AG08396 (cell line): ENCODE measurements around the gene ADAMTSL1.

Source experiments
- DNase-seq: peaks from one replicate; pipeline ENCODE4 v3.0.0; 2012; ENCODE audit warnings: low spot score, mixed read lengths

ADAMTSL1 gene

GRCh38 chr9:18605766-18606180 lies 131.8 kb downstream of the ADAMTSL1 start:
- DNase-seq: peak; percentile 37

- peak; percentile 14 for DNase-seq
Measured at GRCh38 chr9:18606281-18606680, 132.3 kb downstream of the ADAMTSL1 start.

- DNase-seq: no peak
Measured at GRCh38 chr9:18606846-18607245, 132.9 kb downstream of the ADAMTSL1 start.

- no peak for DNase-seq
Measured at GRCh38 chr9:18608371-18608770, 134.4 kb downstream of the ADAMTSL1 start.

GRCh38 chr9:18610956-18611355 lies 137.0 kb downstream of the ADAMTSL1 start:
- DNase-seq: no peak

- DNase-seq: no peak
Measured at GRCh38 chr9:18611971-18612370, 138.0 kb downstream of the ADAMTSL1 start.

- DNase-seq: no peak
Measured at GRCh38 chr9:18614116-18614515, 140.2 kb downstream of the ADAMTSL1 start.

- DNase-seq: no peak
Measured at GRCh38 chr9:18614651-18615050, 140.7 kb downstream of the ADAMTSL1 start.

GRCh38 chr9:18616976-18617375 lies 143.0 kb downstream of the ADAMTSL1 start:
- DNase-seq: no peak

- DNase-seq: no peak
Measured at GRCh38 chr9:18617759-18618158, 143.8 kb downstream of the ADAMTSL1 start.

GRCh38 chr9:18618862-18619261 lies 144.9 kb downstream of the ADAMTSL1 start:
- DNase-seq: no peak

- DNase-seq: no peak
Measured at GRCh38 chr9:18622186-18622836, 148.4 kb downstream of the ADAMTSL1 start.

GRCh38 chr9:18623221-18624079 lies 149.5 kb downstream of the ADAMTSL1 start:
- no peak for DNase-seq

- no peak for DNase-seq
Measured at GRCh38 chr9:18626046-18626698, 152.2 kb downstream of the ADAMTSL1 start.

- no peak for DNase-seq
Measured at GRCh38 chr9:18629136-18629535, 155.2 kb downstream of the ADAMTSL1 start.

- DNase-seq: peak; percentile 68
Measured at GRCh38 chr9:18632632-18633403, 158.9 kb downstream of the ADAMTSL1 start.

- DNase-seq: no peak
Measured at GRCh38 chr9:18636781-18637180, 162.8 kb downstream of the ADAMTSL1 start.

- peak; percentile 15 for DNase-seq
Measured at GRCh38 chr9:18638371-18639249, 164.7 kb downstream of the ADAMTSL1 start.

GRCh38 chr9:18639911-18640310 lies 166.0 kb downstream of the ADAMTSL1 start:
- no peak for DNase-seq

- DNase-seq: peak; percentile 34
Measured at GRCh38 chr9:18658804-18659705, 185.1 kb downstream of the ADAMTSL1 start.
